PFSK-1 (cell line): Measurements from ENCODE around the gene ELAVL4.

Experiments
- FOXP2 ChIP-seq: optimal IDR thresholded peaks from 2 replicates; pipeline ENCODE3; 2011; ENCODE audit warnings: borderline replicate concordance, control low read depth, inconsistent platforms; ENCODE audit not compliant: insufficient read depth; ENCODE audit errors: extremely low read length, extremely low read depth
- POLR2AphosphoS5 ChIP-seq: IDR thresholded peaks from 2 replicates; pipeline ENCODE4 v1.6.1; 2012; ENCODE audit warnings: low read depth, mild to moderate bottlenecking, control low read depth, low read length, moderate library complexity
- SIN3A ChIP-seq: IDR thresholded peaks from 2 replicates; pipeline ENCODE4 v1.6.1; 2012; ENCODE audit warnings: mild to moderate bottlenecking, low read length, moderate library complexity, borderline replicate concordance; ENCODE audit not compliant: insufficient read depth
- TAF1 ChIP-seq: IDR thresholded peaks from 2 replicates; pipeline ENCODE4 v1.6.1; 2012; ENCODE audit warnings: low read length, control low read depth, borderline replicate concordance; ENCODE audit not compliant: insufficient read depth
- TF ChIP-seq, protein P1 (sequence below), 2 experiments: IDR thresholded peaks; 2 replicates each; pipeline versions ENCODE4 v1.6.1 to v1.8.0; 2011 to 2012; ENCODE audit warnings: low read depth in 2 of 2, low read length in 2 of 2, control low read depth in 1 of 2, inconsistent platforms in 1 of 2, mild to moderate bottlenecking in 1 of 2, moderate library complexity in 1 of 2; ENCODE audit not compliant: insufficient read depth in 1 of 2

ELAVL4 gene

DNA sequence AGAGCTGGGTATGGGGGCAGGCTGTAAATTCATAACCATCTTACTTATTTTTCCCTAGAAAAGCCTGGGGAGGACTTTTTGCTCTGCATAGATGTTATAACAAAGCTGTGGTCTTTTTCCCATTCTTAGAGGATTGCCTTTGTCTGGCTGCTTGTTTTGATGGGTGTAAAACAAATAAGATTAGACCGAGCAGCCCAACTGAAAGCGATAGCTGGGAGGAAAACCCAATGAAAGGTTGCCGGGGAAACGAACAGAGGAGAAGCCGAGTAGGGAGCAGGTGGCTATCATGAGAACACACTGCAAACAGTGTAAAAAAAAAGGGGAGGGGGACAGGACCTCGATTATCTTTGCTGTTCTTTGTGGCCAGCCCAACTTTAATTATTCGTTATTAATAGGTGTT lies 1.9 kb downstream of the ELAVL4 start:
- no peak for TF ChIP-seq SIN3A
- no peak for TF ChIP-seq POLR2AphosphoS5
- TF ChIP-seq FOXP2 = no peak
- no peak for TF ChIP-seq TAF1

DNA sequence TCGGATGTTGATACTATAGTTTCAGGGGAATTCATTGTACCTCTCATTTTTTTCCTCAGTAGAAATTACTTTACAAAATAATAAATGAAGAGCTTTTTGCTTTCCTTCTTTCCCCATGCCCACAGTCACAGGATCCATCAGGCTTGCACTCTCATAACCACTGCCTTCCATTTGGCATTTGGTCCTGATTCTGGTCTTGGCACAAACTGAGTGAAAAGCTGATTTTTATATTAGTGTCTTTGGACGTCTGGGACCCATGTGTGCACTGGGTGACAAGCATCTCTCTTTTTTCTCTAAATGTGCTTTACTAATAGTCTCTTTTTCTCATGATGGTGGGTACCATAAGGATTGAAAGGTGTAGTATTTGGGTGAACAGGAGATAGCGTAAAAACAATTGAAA lies 2.8 kb downstream of the ELAVL4 start:
- TF ChIP-seq SIN3A (no peak), FOXP2 (no peak), POLR2AphosphoS5 (no peak), TAF1 (no peak)
- TF ChIP-seq, protein P1, sequence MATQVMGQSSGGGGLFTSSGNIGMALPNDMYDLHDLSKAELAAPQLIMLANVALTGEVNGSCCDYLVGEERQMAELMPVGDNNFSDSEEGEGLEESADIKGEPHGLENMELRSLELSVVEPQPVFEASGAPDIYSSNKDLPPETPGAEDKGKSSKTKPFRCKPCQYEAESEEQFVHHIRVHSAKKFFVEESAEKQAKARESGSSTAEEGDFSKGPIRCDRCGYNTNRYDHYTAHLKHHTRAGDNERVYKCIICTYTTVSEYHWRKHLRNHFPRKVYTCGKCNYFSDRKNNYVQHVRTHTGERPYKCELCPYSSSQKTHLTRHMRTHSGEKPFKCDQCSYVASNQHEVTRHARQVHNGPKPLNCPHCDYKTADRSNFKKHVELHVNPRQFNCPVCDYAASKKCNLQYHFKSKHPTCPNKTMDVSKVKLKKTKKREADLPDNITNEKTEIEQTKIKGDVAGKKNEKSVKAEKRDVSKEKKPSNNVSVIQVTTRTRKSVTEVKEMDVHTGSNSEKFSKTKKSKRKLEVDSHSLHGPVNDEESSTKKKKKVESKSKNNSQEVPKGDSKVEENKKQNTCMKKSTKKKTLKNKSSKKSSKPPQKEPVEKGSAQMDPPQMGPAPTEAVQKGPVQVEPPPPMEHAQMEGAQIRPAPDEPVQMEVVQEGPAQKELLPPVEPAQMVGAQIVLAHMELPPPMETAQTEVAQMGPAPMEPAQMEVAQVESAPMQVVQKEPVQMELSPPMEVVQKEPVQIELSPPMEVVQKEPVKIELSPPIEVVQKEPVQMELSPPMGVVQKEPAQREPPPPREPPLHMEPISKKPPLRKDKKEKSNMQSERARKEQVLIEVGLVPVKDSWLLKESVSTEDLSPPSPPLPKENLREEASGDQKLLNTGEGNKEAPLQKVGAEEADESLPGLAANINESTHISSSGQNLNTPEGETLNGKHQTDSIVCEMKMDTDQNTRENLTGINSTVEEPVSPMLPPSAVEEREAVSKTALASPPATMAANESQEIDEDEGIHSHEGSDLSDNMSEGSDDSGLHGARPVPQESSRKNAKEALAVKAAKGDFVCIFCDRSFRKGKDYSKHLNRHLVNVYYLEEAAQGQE (IDR thresholded peaks at IDR 0.05; ENCODE audit: insufficient read depth in 1 of 2, low read depth in 2 of 2, low read length in 2 of 2) = no peak

DNA sequence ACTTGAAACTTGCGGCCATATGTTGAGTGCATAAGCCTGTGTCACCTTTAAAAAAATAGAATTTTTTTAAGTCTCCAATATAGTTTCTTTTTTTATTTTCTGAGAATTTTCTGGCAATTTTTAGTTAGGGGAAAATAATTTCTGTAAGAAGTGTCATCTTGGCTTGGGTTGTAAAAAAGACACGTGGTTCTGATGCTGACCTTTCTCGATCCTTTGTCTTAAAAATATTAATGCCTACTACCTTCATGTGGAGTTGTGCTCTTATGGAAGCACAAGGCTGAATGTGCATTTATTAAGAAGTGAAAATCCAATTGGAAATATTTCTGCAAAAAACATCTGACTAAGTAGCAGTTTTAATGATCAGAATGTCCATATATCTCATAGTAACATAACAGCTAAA lies 3.5 kb downstream of the ELAVL4 start:
- TF ChIP-seq FOXP2 (no peak), TAF1 (no peak), SIN3A (no peak), POLR2AphosphoS5 (no peak)
- TF ChIP-seq, protein P1 (IDR thresholded peaks at IDR 0.05; ENCODE audit: insufficient read depth in 1 of 2, low read depth in 2 of 2, low read length in 2 of 2) = no peak

DNA sequence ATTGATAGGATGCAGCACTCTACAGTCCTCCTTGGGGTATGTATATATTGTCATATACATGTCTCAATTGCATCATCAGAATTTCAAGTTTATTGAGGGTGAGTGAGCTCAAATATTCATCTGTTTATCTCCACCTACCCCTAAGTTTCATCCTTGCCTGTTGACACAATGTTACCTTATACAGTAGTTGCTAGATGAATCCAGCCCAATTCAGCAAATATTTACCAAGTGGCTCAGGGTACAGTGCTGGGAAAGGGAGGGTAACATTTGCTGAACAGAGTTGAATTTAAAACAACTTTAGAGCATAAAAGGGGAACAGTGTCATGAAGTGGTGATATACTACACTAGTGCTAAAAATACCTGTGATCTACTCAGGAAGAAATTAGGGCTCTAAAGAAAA lies 14.4 kb downstream of the ELAVL4 start:
- no peak for TF ChIP-seq POLR2AphosphoS5
- TF ChIP-seq, protein P1 (IDR thresholded peaks at IDR 0.05; ENCODE audit: insufficient read depth in 1 of 2, low read depth in 2 of 2, low read length in 2 of 2) = no peak
- TF ChIP-seq FOXP2 = no peak
- no peak for TF ChIP-seq SIN3A
- TF ChIP-seq TAF1 = no peak

DNA sequence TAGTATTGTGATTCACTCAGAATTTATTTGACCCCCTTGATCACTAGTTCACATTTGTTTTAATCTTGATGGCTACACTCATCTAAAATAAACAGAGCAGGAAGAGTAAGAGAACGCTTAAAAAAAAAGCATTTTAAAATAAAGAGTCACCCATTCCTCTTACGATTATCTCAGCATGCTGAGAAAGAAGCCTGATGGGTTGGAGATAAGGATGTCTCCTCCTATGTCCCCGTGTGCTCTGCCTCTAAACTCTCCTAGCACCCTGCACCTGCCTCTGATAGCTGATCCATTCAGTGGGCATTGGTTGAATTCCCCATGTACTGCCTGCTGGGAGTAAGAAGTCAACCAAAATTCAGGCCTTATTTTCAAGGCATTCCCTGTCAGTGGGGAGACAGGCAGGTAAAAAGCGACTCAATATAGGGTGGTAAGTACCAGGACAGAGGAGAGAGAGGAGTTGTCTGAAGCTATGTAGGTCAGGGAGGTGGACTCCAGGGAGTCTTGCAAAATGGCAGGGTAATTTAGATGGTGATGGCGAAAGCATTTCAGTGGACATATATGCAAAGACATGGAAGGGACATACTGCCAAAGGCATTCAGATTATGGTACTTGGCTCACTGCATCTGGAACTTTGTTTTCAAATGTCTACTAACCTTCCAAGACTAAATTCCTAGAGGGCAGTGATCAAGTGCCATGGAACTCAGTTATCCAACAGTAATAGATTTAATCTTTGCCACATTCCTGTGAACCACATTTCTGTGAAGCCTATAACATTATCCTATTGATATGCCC lies 18.4 kb downstream of the ELAVL4 start:
- TF ChIP-seq FOXP2 (no peak), SIN3A (no peak), TAF1 (no peak), POLR2AphosphoS5 (no peak)
- TF ChIP-seq, protein P1 (IDR thresholded peaks at IDR 0.05; ENCODE audit: insufficient read depth in 1 of 2, low read depth in 2 of 2, low read length in 2 of 2) = no peak
